Karpas-422 (cell line): ENCODE results near the gene DSC3. TPM values are rescaled to one million over a fixed set of nuclear protein-coding genes. Genes with fewer than 3 reads are reported as not detected.

Source experiments
- DNase-seq: peaks from one replicate; pipeline ENCODE4 v3.0.0-alpha.2; 2015
- H2AFZ ChIP-seq: fragments of 200-600 bp; sonication (generic); 2 replicates; pipeline ENCODE4 v1.6.1; 2014; ENCODE audit warnings: antibody characterized with exemption, low read length, mixed read lengths
- H3K27ac ChIP-seq: fragments of 200-600 bp; sonication (generic); 2 replicates; pipeline ENCODE4 v1.5.1; 2014; ENCODE audit warnings: mild to moderate bottlenecking, low read length, moderate library complexity
- H3K27me3 ChIP-seq: fragments of 200-600 bp; sonication (generic); 2 replicates; pipeline ENCODE4 v1.6.1; 2014; ENCODE audit warnings: low read length, mixed read lengths
- H3K36me3 ChIP-seq: fragments of 200-600 bp; sonication (generic); 2 replicates; pipeline ENCODE4 v1.6.1; 2014; ENCODE audit warnings: low read length, mixed read lengths; ENCODE audit not compliant: insufficient read depth
- H3K4me1 ChIP-seq: fragments of 200-600 bp; sonication (generic); 2 replicates; pipeline ENCODE4 v1.6.1; 2014; ENCODE audit warnings: mild to moderate bottlenecking, low read length, mixed read lengths
- H3K4me2 ChIP-seq: fragments of 200-600 bp; sonication (generic); 2 replicates; pipeline ENCODE4 v1.6.1; 2014; ENCODE audit warnings: low read length, low read depth, mild to moderate bottlenecking; ENCODE audit not compliant: poor library complexity, severe bottlenecking
- H3K4me3 ChIP-seq: fragments of 200-600 bp; sonication (generic); 2 replicates; pipeline ENCODE4 v1.5.1; 2014; ENCODE audit warnings: mild to moderate bottlenecking, antibody characterized with exemption, low read length, mixed read lengths
- H3K79me2 ChIP-seq: fragments of 200-600 bp; sonication (generic); 2 replicates; pipeline ENCODE4 v1.6.1; 2014; ENCODE audit warnings: mild to moderate bottlenecking, low read length, mixed read lengths
- H3K9ac ChIP-seq: fragments of 200-600 bp; sonication (generic); 2 replicates; pipeline ENCODE4 v1.6.0; 2014; ENCODE audit warnings: low read length
- H3K9me2 ChIP-seq: fragments of 200-600 bp; sonication (generic), shearing (Covaris generic); replicated peaks from 2 replicates; pipeline ENCODE4 v1.6.0; 2014; ENCODE audit warnings: mild to moderate bottlenecking, low read length, moderate library complexity; ENCODE audit not compliant: insufficient read depth
- H3K9me3 ChIP-seq: fragments of 300-700, 200-600 bp; sonication (generic); 2 replicates; pipeline ENCODE4 v1.6.1; 2014; ENCODE audit warnings: low read length, mixed read lengths
- H4K20me1 ChIP-seq: fragments of 200-600 bp; sonication (generic); 2 replicates; pipeline ENCODE4 v1.6.1; 2014; ENCODE audit warnings: mild to moderate bottlenecking, antibody characterized with exemption, low read length, low read depth; ENCODE audit not compliant: insufficient read depth
- small RNA-seq: library from RNA; depleted of rRNA; stranded (forward); fragments of <200 nt; gene quantifications from one replicate; pipeline ENCODE3, GENCODE V24; 2014
- total RNA-seq: library from RNA; depleted of rRNA; stranded (reverse); fragments of >200 nt; shearing (Covaris generic); gene quantifications from 2 replicates; pipeline ENCODE4 v1.2.3, GENCODE V29; 2014; ENCODE audit warnings: low replicate concordance; rRNA removed

Gene DSC3
- total RNA-seq, 1 experiment from 2014 or later: 0.22 TPM

DNA sequence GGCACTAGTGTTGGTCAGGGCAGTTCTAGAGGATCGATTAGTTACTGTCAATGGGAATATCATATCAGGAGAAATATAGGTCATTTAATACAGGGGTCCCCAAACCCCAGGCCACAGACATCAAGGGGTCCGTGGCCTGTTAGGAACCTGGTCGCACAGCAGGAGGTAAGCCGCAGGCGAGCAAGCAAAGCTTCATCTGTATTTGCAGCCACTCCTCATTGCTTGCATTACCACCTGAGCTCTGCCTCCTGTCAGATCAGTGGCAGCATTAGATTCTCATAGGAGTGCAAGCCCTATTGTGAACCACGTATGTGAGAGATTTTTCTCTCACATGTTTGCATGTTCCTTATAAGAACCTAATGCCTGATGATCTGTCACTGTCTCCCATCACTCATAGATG, 81.9 kb downstream of the DSC3 start:
- Histone ChIP-seq H3K9me2 (no peaks in the 10 kb centered on the region), H2AFZ (no peak overlapping the region), H4K20me1 (no peaks in the 10 kb centered on the region), H3K4me2 (no peak overlapping the region), H3K4me3 (no peak overlapping the region), H3K27ac (no peak overlapping the region), H3K9me3 (no peaks in the 10 kb centered on the region), H3K4me1 (no peaks in the 10 kb centered on the region), H3K27me3 (no peaks in the 10 kb centered on the region), H3K36me3 (no peaks in the 10 kb centered on the region), H3K9ac (no peak overlapping the region), H3K79me2 (no peaks in the 10 kb centered on the region)
- DNase-seq: no peak

DNA sequence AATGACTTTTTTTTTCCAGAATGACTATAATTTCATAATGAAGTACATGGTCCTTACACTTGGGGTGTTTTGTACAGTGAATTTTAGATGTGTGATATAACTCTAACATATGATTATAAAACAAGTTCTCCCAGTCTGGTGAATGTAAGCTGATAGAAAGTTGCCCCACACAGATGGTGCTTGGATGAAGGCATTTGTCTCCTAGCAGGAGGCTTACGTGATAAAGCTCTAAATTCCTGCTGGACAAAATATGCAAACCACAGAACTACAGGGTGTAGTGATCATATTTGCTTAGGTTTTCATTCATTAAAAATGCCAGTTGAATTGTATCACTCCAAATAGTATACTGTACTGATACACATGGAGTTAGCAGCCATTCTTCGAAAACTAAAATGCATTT, 85.5 kb downstream of the DSC3 start:
- H3K4me2 ChIP-seq: no peak overlapping the region
- H3K27me3 ChIP-seq: no peaks in the 10 kb centered on the region
- H2AFZ ChIP-seq: no peak overlapping the region
- no peaks in the 10 kb centered on the region for H3K36me3 ChIP-seq
- no peak for DNase-seq
- no peak overlapping the region for H3K4me3 ChIP-seq
- H3K4me1 ChIP-seq: no peaks in the 10 kb centered on the region
- H3K9ac ChIP-seq: no peak overlapping the region
- H3K79me2 ChIP-seq: no peaks in the 10 kb centered on the region
- no peaks in the 10 kb centered on the region for H3K9me3 ChIP-seq
- H3K9me2 ChIP-seq: no peaks in the 10 kb centered on the region
- H4K20me1 ChIP-seq: no peaks in the 10 kb centered on the region
- H3K27ac ChIP-seq: no peak overlapping the region

- no peak overlapping the region for H3K4me3 ChIP-seq
- no peak overlapping the region for H2AFZ ChIP-seq
- H3K79me2 ChIP-seq: no peaks in the 10 kb centered on the region
- H3K9me2 ChIP-seq: no peaks in the 10 kb centered on the region
- H4K20me1 ChIP-seq: no peaks in the 10 kb centered on the region
- no peaks in the 10 kb centered on the region for H3K9me3 ChIP-seq
- no peak overlapping the region for H3K9ac ChIP-seq
- H3K4me2 ChIP-seq: no peak overlapping the region
- H3K36me3 ChIP-seq: no peaks in the 10 kb centered on the region
- DNase-seq: no peak
- H3K4me1 ChIP-seq: no peaks in the 10 kb centered on the region
- H3K27ac ChIP-seq: no peak overlapping the region
- no peaks in the 10 kb centered on the region for H3K27me3 ChIP-seq
These were observed 88.3 kb downstream of the DSC3 start for GRCh38 chr18:30954262-30954661.

GRCh38 chr18:30945761-30946160, 96.8 kb downstream of the DSC3 start:
- Histone ChIP-seq H3K4me1 (no peaks in the 10 kb centered on the region), H3K4me2 (no peak overlapping the region), H3K9me2 (no peaks in the 10 kb centered on the region), H3K9ac (no peak overlapping the region), H3K4me3 (no peak overlapping the region), H2AFZ (no peak overlapping the region), H3K36me3 (no peaks in the 10 kb centered on the region), H3K27me3 (no peaks in the 10 kb centered on the region), H4K20me1 (no peaks in the 10 kb centered on the region), H3K27ac (no peak overlapping the region), H3K9me3 (peaks cover 5% of the 10 kb centered on the region; the same call in 1 of the 2 replicates), H3K79me2 (no peaks in the 10 kb centered on the region)
- DNase-seq: no peak

DNA sequence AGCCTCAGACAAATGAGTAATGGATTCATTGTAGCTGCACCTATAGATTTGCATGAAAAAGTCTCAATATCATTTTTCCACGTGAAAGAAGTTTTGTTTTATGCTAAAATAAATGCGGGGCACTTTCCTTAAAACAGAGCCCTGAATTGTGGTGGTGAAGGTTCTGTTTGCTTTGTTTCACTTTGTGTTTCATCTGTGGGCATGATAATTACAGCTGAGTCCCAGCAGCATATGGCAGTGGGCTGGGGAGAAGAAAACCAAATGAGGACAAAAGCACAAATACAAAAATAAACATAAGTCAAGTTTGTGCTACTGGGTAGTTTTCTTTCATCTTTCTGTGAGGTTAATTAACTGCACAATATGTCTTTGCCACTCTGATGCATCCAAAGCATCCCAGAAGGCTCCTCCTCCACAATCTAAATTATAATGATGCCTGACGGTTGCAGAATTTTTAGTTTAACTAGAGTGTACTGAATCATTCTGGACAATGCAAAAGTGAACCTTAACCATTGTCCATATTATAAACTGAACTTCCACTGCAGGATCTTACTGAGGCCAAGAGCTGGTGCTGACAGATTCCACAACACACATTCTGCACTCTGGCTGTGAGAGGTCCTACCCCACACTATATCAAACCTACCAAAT, 97.6 kb downstream of the DSC3 start:
- Histone ChIP-seq H3K9me2 (no peaks in the 10 kb centered on the region), H3K9me3 (peaks cover 5% of the 10 kb centered on the region; the same call in 1 of the 2 replicates), H3K36me3 (no peaks in the 10 kb centered on the region), H3K9ac (no peak overlapping the region), H3K27me3 (no peaks in the 10 kb centered on the region), H4K20me1 (no peaks in the 10 kb centered on the region), H3K79me2 (no peaks in the 10 kb centered on the region), H3K4me3 (no peak overlapping the region), H3K4me1 (no peaks in the 10 kb centered on the region), H3K27ac (no peak overlapping the region), H2AFZ (no peak overlapping the region), H3K4me2 (no peak overlapping the region)
- no peak for DNase-seq

GRCh38 chr18:30940952-30941539, 101.5 kb downstream of the DSC3 start:
- peaks cover 5% of the 10 kb centered on the region; the same call in 1 of the 2 replicates for H3K9me3 ChIP-seq
- H3K27ac ChIP-seq: no peak overlapping the region
- no peak overlapping the region for H3K4me2 ChIP-seq
- H3K27me3 ChIP-seq: no peaks in the 10 kb centered on the region
- no peaks in the 10 kb centered on the region for H3K79me2 ChIP-seq
- H3K9me2 ChIP-seq: no peaks in the 10 kb centered on the region
- no peak overlapping the region for H3K4me3 ChIP-seq
- no peaks in the 10 kb centered on the region for H4K20me1 ChIP-seq
- no peak overlapping the region for H3K9ac ChIP-seq
- no peak overlapping the region for H2AFZ ChIP-seq
- no peak for DNase-seq
- no peaks in the 10 kb centered on the region for H3K36me3 ChIP-seq
- H3K4me1 ChIP-seq: no peaks in the 10 kb centered on the region

Small RNA genes within 50 kb of the gene (small RNA-seq; reads per million reads assigned to genes)
- gene RNU6-857P: not detected

Other genes with a start within 250 kb of the DSC3 start
- gene DSC2, start 59.7 kb upstream of the DSC3 start, total RNA-seq: not detected in 2 replicates
- gene DSC1, start 120.1 kb upstream of the DSC3 start, total RNA-seq: 2.3 and 2.4 TPM in 2 replicates